Astrocyte (in vitro differentiated cells and primary cell): ENCODE results near the gene KANK4. TPM values are rescaled to one million over a fixed set of nuclear protein-coding genes. Genes with fewer than 3 reads are reported as not detected.

ENCODE experiments used
- DNase-seq: peaks from one replicate; pipeline ENCODE4 v3.0.0-alpha.2; 2010; ENCODE audit warnings: low read depth
- FAIRE-seq: peaks from 2 replicates; lab custom pipeline; 2011; peaks lifted over from hg19 to GRCh38; lab: Jason Lieb, UNC
- H2AFZ ChIP-seq: 2 replicates; pipeline ENCODE4 v1.6.0; 2012; ENCODE audit warnings: low read depth, low read length, inconsistent platforms
- H3K27ac ChIP-seq: 2 replicates; pipeline ENCODE4 v1.5.1; 2011; ENCODE audit warnings: low read depth, low read length, inconsistent platforms
- H3K27me3 ChIP-seq: 2 replicates; pipeline ENCODE4 v1.6.0; 2011; ENCODE audit warnings: low read length, inconsistent platforms; ENCODE audit not compliant: insufficient read depth
- H3K36me3 ChIP-seq: 2 replicates; pipeline ENCODE4 v1.5.1; 2011; ENCODE audit warnings: low read length, inconsistent platforms; ENCODE audit not compliant: insufficient read depth
- H3K4me1 ChIP-seq: 2 replicates; pipeline ENCODE4 v1.5.1; 2011; ENCODE audit warnings: low read length, inconsistent platforms; ENCODE audit not compliant: insufficient read depth
- H3K4me2 ChIP-seq: 2 replicates; pipeline ENCODE4 v1.6.0; 2012; ENCODE audit warnings: low read length, inconsistent platforms
- H3K4me3 ChIP-seq: 2 replicates; pipeline ENCODE4 v1.5.1; 2011; ENCODE audit warnings: low read depth, mild to moderate bottlenecking, low read length, inconsistent platforms; ENCODE audit not compliant: insufficient read depth
- H3K79me2 ChIP-seq: 2 replicates; pipeline ENCODE4 v1.6.0; 2012; ENCODE audit warnings: mild to moderate bottlenecking, low read length, inconsistent platforms; ENCODE audit not compliant: insufficient read depth
- H3K9ac ChIP-seq: 2 replicates; pipeline ENCODE4 v1.6.0; 2012; ENCODE audit warnings: mild to moderate bottlenecking, low read length, inconsistent platforms
- H3K9me3 ChIP-seq: 2 replicates; pipeline ENCODE4 v1.5.1; 2012; ENCODE audit warnings: low read depth, mild to moderate bottlenecking, low read length, inconsistent platforms; ENCODE audit not compliant: insufficient read depth
- H4K20me1 ChIP-seq: 2 replicates; pipeline ENCODE4 v1.6.0; 2012; ENCODE audit warnings: low read length, inconsistent platforms; ENCODE audit not compliant: insufficient read depth
- H3K27ac Mint-ChIP-seq: one replicate; pipeline ENCODE4 v1.8.0; 2021; ENCODE audit warnings: mild to moderate bottlenecking, mixed read lengths; ENCODE audit not compliant: unreplicated experiment
- H3K27me3 Mint-ChIP-seq: one replicate; pipeline ENCODE4 v1.8.0; 2021; ENCODE audit warnings: low read depth, mixed read lengths; ENCODE audit not compliant: unreplicated experiment
- H3K36me3 Mint-ChIP-seq: one replicate; pipeline ENCODE4 v1.8.0; 2021; ENCODE audit warnings: low read depth, mixed read lengths; ENCODE audit not compliant: unreplicated experiment
- H3K4me1 Mint-ChIP-seq: one replicate; pipeline ENCODE4 v1.8.0; 2021; ENCODE audit warnings: low read depth, mixed read lengths; ENCODE audit not compliant: unreplicated experiment
- H3K4me3 Mint-ChIP-seq: one replicate; pipeline ENCODE4 v1.8.0; 2021; ENCODE audit warnings: mild to moderate bottlenecking, moderate library complexity, mixed read lengths; ENCODE audit not compliant: unreplicated experiment
- H3K9me3 Mint-ChIP-seq: one replicate; pipeline ENCODE4 v1.8.0; 2021; ENCODE audit warnings: mild to moderate bottlenecking, mixed read lengths; ENCODE audit not compliant: unreplicated experiment
- EZH2 ChIP-seq: IDR thresholded peaks from 2 replicates; pipeline ENCODE4 v1.6.1; 2012; ENCODE audit warnings: mild to moderate bottlenecking, low read length, inconsistent platforms; ENCODE audit not compliant: insufficient read depth
- total RNA-seq: library from RNA; stranded (reverse); gene quantifications from 2 replicates; pipeline ENCODE4 v1.2.1, GENCODE V29; 2021
- TF ChIP-seq, protein P1 (sequence below): IDR thresholded peaks from 2 replicates; pipeline ENCODE4 v1.5.1; 2011; ENCODE audit warnings: low read depth, mild to moderate bottlenecking, inconsistent platforms, low read length, moderate library complexity; ENCODE audit not compliant: insufficient read depth

Gene KANK4
- total RNA-seq, 1 donor from 2014 or later: 8.5 TPM

DNA sequence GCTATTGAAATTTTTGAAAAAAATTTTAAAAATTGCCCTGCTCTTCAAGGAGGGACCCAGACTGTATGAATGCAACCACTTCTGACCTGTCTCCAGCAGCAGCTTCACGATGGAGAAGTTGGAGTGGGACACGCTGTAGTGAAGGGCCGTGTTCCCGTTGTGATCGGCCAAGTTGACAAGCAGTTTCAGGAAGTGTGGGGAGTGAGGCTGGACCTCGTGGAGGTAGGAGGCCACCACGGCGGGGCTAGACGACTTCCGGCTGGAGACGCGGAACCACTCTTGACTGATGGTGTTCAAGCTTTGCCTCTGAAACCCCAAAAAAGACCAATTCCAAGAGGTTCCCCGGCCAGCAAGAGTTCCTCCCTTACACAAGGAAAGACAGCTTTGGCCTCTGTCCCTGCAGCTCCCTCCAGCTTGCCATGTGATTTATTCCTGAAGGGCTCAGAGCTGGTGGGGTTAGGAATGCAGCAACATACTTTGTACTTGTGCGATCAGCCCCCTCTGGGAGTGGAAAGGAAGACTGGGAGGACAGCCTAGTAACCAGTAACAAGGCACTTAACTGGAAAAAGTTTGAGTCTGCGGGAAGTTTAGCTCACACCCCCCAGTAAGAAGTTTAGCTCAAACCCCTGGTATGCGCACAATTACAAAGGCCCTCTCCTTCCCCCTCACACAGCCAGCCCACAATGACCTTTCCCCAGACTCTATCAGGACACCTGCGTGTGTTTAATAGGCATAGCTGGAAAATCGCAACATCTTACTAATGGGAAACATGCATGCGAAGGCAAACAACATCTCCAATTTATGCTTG is 56.0 kb downstream of the KANK4 start:
- no peak overlapping the region for H3K9ac ChIP-seq
- Mint-ChIP-seq H3K4me3 (peak overlapping the region; percentile 15), H3K9me3 (peaks cover 6% of the 10 kb centered on the region), H3K4me1 (peaks cover 9% of the 10 kb centered on the region), H3K27me3 (peaks cover 8% of the 10 kb centered on the region), H3K36me3 (peaks cover 19% of the 10 kb centered on the region), H3K27ac (peak overlapping the region; percentile 45)
- H3K9me3 ChIP-seq: no peaks in the 10 kb centered on the region
- no peaks in the 10 kb centered on the region for H3K4me1 ChIP-seq
- H3K4me2 ChIP-seq: no peak overlapping the region
- H3K79me2 ChIP-seq: no peaks in the 10 kb centered on the region
- no peak overlapping the region for H2AFZ ChIP-seq
- no peaks in the 10 kb centered on the region for H4K20me1 ChIP-seq
- peaks cover 6% of the 10 kb centered on the region for H3K27me3 ChIP-seq
- H3K4me3 ChIP-seq: no peak overlapping the region
- no peaks in the 10 kb centered on the region for H3K36me3 ChIP-seq
- TF ChIP-seq EZH2: no peak
- TF ChIP-seq, protein P1, sequence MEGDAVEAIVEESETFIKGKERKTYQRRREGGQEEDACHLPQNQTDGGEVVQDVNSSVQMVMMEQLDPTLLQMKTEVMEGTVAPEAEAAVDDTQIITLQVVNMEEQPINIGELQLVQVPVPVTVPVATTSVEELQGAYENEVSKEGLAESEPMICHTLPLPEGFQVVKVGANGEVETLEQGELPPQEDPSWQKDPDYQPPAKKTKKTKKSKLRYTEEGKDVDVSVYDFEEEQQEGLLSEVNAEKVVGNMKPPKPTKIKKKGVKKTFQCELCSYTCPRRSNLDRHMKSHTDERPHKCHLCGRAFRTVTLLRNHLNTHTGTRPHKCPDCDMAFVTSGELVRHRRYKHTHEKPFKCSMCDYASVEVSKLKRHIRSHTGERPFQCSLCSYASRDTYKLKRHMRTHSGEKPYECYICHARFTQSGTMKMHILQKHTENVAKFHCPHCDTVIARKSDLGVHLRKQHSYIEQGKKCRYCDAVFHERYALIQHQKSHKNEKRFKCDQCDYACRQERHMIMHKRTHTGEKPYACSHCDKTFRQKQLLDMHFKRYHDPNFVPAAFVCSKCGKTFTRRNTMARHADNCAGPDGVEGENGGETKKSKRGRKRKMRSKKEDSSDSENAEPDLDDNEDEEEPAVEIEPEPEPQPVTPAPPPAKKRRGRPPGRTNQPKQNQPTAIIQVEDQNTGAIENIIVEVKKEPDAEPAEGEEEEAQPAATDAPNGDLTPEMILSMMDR: no peak
- H3K27ac ChIP-seq: no peak overlapping the region
- FAIRE-seq (no peak), DNase-seq (peak; percentile 31)

DNA sequence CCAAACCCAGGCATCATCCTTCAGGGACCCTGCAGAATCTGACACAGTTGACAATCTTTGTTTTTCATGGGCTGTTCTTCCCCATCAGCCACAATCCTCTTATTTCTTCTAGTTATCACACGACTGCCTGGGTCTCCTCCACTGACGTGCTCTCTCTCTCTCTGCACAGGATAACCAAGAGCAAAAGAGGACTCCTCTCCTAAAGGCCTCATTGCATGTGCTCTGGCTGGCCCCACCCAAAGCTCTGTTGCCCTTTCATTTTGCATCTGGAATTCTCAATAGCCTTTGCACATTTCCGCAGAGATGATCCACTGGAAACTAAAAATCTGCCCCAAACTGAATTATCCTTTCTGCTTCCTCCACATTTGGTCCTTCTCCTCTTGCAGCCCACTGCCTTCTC is 58.5 kb downstream of the KANK4 start:
- peaks cover 9% of the 10 kb centered on the region for H3K4me1 Mint-ChIP-seq
- H3K4me3 ChIP-seq: no peak overlapping the region
- H3K4me3 Mint-ChIP-seq: no peak overlapping the region
- TF ChIP-seq, protein P1: no peak
- TF ChIP-seq EZH2: no peak
- H3K27me3 ChIP-seq: peaks cover 9% of the 10 kb centered on the region
- no peaks in the 10 kb centered on the region for H3K79me2 ChIP-seq
- no peak overlapping the region for H3K9ac ChIP-seq
- H3K4me1 ChIP-seq: no peaks in the 10 kb centered on the region
- DNase-seq (no peak), FAIRE-seq (no peak)
- H3K9me3 Mint-ChIP-seq: peaks cover 2% of the 10 kb centered on the region
- H3K27ac Mint-ChIP-seq: no peak overlapping the region
- no peaks in the 10 kb centered on the region for H3K9me3 ChIP-seq
- no peak overlapping the region for H3K27ac ChIP-seq
- no peak overlapping the region for H3K4me2 ChIP-seq
- H3K36me3 ChIP-seq: no peaks in the 10 kb centered on the region
- H4K20me1 ChIP-seq: no peaks in the 10 kb centered on the region
- H2AFZ ChIP-seq: no peak overlapping the region
- peaks cover 15% of the 10 kb centered on the region for H3K36me3 Mint-ChIP-seq
- peaks cover 8% of the 10 kb centered on the region for H3K27me3 Mint-ChIP-seq

DNA sequence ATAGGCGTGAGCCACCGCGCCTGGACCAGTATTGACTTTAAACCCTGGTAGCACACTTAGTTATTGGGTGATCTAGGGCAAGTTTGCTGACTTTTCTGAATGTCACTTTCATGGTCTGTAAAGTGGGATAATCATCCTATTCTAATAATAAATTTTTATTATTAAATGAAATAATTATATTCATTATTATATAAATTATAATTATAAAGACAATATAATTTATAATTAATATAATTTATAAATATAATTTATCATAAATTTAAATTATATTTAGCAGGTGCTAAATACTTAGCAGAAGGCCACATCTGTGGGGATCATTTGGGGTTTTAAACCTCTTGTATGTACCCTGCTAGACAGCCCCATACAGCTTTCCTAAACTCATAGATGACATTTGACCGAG is 59.7 kb downstream of the KANK4 start:
- Histone ChIP-seq H3K79me2 (no peaks in the 10 kb centered on the region), H3K27ac (no peak overlapping the region), H3K27me3 (peaks cover 9% of the 10 kb centered on the region), H3K4me2 (no peak overlapping the region), H3K4me3 (no peak overlapping the region), H4K20me1 (no peaks in the 10 kb centered on the region), H3K9ac (no peak overlapping the region), H2AFZ (no peak overlapping the region), H3K36me3 (no peaks in the 10 kb centered on the region), H3K9me3 (no peaks in the 10 kb centered on the region), H3K4me1 (no peaks in the 10 kb centered on the region)
- H3K36me3 Mint-ChIP-seq: peaks cover 15% of the 10 kb centered on the region
- FAIRE-seq: no peak
- DNase-seq: no peak
- TF ChIP-seq EZH2: no peak
- TF ChIP-seq, protein P1: no peak
- peaks cover 9% of the 10 kb centered on the region for H3K4me1 Mint-ChIP-seq
- peaks cover 2% of the 10 kb centered on the region for H3K9me3 Mint-ChIP-seq
- no peak overlapping the region for H3K27ac Mint-ChIP-seq
- H3K27me3 Mint-ChIP-seq: peaks cover 8% of the 10 kb centered on the region
- H3K4me3 Mint-ChIP-seq: no peak overlapping the region
